BJ (cell line): ENCODE measurements around the gene ZNF260. TPM values are rescaled to one million over a fixed set of nuclear protein-coding genes. Genes with fewer than 3 reads are reported as not detected.

Experiments
- CTCF ChIA-PET: fragments of 350-600 bp; formaldehyde crosslinking; extraction: SDS; loops from one replicate; lab custom pipeline; 2021; ENCODE audit warnings: antibody characterized with exemption, inconsistent platforms; lab: Yijun Ruan, JAX
- POLR2A ChIA-PET: fragments of 300-600 bp; sonication (Branson Sonifier 250); formaldehyde crosslinking; extraction: SDS; loops from one replicate; lab custom pipeline; 2021; ENCODE audit warnings: antibody characterized with exemption; lab: Charles Lee
- DNase-seq: peaks from one replicate; pipeline ENCODE4 v3.0.0-alpha.2; 2011; ENCODE audit warnings: low read depth
- H3K27me3 ChIP-seq: 2 replicates; pipeline ENCODE4 v1.6.0; 2011; ENCODE audit warnings: low read length; ENCODE audit not compliant: control insufficient read depth, insufficient read depth
- H3K36me3 ChIP-seq: 2 replicates; pipeline ENCODE4 v1.5.1; 2011; ENCODE audit warnings: low read length; ENCODE audit not compliant: control insufficient read depth, insufficient read depth
- H3K4me3 ChIP-seq: 2 replicates; pipeline ENCODE4 v1.5.1; 2011; ENCODE audit warnings: low read depth, mild to moderate bottlenecking, control low read depth, low read length
- polyA plus RNA-seq: library from polyadenylated mRNA; depleted of rRNA; stranded (reverse); fragments of >200 nt; gene quantifications from 2 replicates; pipeline ENCODE4 v1.2.3, GENCODE V29; 2011; rRNA removed
- TF ChIP-seq, protein P1 (sequence below): IDR thresholded peaks from 2 replicates; pipeline ENCODE4 v1.5.1; 2011; ENCODE audit warnings: low read depth, mild to moderate bottlenecking, control low read depth, inconsistent platforms, low read length, moderate library complexity; ENCODE audit not compliant: insufficient read depth

ZNF260 gene
- polyA plus RNA-seq, 1 experiment, result 3.6 TPM

DNA sequence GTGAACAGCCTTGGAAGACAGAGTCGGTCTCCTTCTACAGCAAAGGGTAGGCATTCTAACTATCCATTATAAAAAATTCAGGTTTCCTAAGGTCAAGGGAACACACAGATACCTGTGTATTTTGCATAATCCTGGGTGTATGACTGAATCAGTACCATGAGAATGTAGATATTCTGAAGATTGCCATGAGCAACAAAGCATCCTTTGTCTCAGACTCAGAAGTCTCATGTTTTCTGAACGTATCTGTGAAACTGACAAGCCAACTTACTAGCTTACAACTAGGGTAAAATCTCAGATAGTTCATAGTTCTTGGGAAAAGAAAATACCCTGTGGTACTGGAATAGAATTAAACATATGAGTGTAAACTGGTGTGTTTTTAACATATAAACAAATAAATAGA, 45.2 kb downstream of the ZNF260 start:
- H3K36me3 ChIP-seq, result no peaks in the 10 kb centered on the region
- TF ChIP-seq, protein P1, sequence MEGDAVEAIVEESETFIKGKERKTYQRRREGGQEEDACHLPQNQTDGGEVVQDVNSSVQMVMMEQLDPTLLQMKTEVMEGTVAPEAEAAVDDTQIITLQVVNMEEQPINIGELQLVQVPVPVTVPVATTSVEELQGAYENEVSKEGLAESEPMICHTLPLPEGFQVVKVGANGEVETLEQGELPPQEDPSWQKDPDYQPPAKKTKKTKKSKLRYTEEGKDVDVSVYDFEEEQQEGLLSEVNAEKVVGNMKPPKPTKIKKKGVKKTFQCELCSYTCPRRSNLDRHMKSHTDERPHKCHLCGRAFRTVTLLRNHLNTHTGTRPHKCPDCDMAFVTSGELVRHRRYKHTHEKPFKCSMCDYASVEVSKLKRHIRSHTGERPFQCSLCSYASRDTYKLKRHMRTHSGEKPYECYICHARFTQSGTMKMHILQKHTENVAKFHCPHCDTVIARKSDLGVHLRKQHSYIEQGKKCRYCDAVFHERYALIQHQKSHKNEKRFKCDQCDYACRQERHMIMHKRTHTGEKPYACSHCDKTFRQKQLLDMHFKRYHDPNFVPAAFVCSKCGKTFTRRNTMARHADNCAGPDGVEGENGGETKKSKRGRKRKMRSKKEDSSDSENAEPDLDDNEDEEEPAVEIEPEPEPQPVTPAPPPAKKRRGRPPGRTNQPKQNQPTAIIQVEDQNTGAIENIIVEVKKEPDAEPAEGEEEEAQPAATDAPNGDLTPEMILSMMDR, result no peak
- no peak for DNase-seq
- ChIA-PET CTCF (interaction anchor here (0.7 to 1.0 kb wide), 2 partner anchors 10 to 59 kb away, joined by 3 read pairs; no protein-coding TSS in a partner anchor), POLR2A (no interaction called here)
- H3K27me3 ChIP-seq, result no peaks in the 10 kb centered on the region
- H3K4me3 ChIP-seq, result no peak overlapping the region

Other genes with a start within 250 kb of the ZNF260 start
- gene ZFP14, start 149.1 kb downstream of the ZNF260 start, polyA plus RNA-seq, result 0.87 and 1.5 TPM in 2 replicates
- gene ZFP82, start 109.6 kb downstream of the ZNF260 start, polyA plus RNA-seq, result 1.8 and 3.8 TPM in 2 replicates
- gene ZNF566, start 38.7 kb downstream of the ZNF260 start, polyA plus RNA-seq, result 3.6 and 3.7 TPM in 2 replicates
- 2.7 and 4.7 TPM in 2 replicates for gene ZNF529, start 45.0 kb upstream of the ZNF260 start, polyA plus RNA-seq
- 0.60 and 1.1 TPM in 2 replicates for gene ZNF382, start 77.0 kb upstream of the ZNF260 start, polyA plus RNA-seq
- gene ZNF461, start 138.6 kb upstream of the ZNF260 start, polyA plus RNA-seq, result 1.9 and 4.1 TPM in 2 replicates
- gene ZNF567, start 159.3 kb upstream of the ZNF260 start, polyA plus RNA-seq, result 2.6 and 5.7 TPM in 2 replicates
- gene ZNF850, start 244.5 kb upstream of the ZNF260 start, polyA plus RNA-seq, result 0.56 and 1.1 TPM in 2 replicates